Stimulated activated CD8-positive, alpha-beta memory T cell treated with anti-CD3 and anti-CD28 coated beads, Interleukin-2, amount 100 ng/mL, for 1 hour (primary cell): Measurements from ENCODE around the gene NRXN3.
"Not testable (repeated sequence)": the region's sequence is repeated elsewhere in the genome, so short reads cannot be mapped to it uniquely, and the experiment has no call there.

Experiments used
- DNase-seq, 2 donors: peaks; one replicate each; pipeline ENCODE4 v3.0.0-alpha.2; 2020; ENCODE audit warnings: low read depth in 2 of 2

Gene NRXN3

DNA sequence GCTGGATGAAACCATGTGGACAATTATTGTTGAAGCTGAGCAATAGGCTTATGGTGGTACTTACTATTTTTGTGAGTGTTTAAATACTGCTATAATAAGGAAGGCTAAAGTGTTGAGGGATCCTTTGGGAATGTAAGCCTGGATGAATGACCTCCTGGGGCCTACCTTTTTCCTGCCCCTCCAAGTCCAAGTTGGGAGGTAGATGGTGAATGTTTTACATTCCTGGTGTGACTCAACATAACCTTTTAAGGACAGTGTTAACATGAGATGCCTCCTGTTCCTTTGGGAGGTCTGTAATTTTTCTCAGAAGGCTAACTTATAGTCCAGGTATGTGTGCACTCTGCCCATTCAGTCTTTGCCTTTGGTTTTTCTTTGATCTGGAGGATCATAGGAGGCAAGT is 315.9 kb downstream of the NRXN3 start:
- no peak for DNase-seq

DNA sequence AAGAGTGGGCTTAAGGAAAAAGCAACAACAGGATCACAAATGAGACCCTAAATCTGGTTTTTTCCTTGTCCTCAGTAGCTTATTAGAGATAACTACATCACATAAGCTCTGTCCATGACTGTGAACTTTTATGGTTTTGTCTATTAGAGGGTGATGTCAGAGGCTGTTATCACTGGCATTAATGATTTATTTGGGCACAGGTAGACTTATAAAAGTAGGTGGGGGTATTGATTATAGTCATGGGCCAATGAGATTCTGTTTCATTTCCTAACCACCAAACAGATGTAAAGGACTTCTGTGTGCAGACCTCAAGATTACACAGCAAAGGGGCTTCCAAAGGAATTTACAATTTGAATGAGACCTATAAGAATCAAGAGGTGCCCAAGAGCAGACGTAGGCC is 316.4 kb downstream of the NRXN3 start:
- no peak for DNase-seq

GRCh38 chr14:78487573-78487972 is 317.4 kb downstream of the NRXN3 start:
- DNase-seq: not testable (repeated sequence)

DNA sequence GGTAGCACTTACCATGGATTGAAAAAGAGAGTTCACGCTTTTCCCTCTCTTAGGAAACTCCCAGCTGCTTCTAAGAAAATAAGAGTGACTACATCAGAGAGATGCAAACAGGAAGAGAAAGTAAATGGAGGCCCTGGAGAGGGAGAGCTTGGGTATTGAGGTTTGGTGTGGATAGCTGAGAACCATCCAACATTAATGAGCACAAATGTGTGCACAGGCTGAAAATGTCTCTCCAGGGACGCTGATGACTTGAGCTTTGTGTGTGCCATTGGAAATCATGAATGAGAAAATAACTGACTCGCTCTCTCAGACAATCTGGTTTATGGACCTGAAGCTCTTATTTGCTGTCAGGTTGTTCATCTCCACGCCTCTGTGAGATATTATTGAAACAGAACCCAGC is 318.8 kb downstream of the NRXN3 start:
- no peak for DNase-seq

GRCh38 chr14:78491048-78491447 is 320.9 kb downstream of the NRXN3 start:
- no peak for DNase-seq

- DNase-seq: no peak
These were observed 328.0 kb downstream of the NRXN3 start for GRCh38 chr14:78498062-78498595.

- no peak for DNase-seq
These were observed 331.7 kb downstream of the NRXN3 start for GRCh38 chr14:78501909-78502308.

- DNase-seq: no peak
These were observed 337.9 kb downstream of the NRXN3 start for GRCh38 chr14:78508023-78508422.

DNA sequence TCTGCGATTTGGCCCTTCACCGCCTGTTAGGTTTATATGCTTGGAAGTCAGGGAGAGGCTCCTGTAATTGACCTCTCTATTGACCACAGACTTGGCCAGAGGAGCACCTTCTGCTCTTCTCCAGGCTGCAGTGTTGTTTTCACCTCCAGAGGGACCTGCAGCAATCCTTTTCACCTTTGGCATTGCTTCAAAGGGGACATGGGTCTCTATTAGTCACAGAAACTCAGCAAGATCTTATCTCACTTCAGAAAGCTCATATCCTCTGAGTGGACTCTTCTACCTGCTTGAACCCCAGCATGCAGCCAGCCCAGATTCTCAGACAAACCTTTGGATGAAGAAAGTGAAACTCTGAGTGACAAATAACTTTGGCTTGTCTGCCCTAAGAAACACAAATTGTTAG is 339.3 kb downstream of the NRXN3 start:
- no peak for DNase-seq

- no peak for DNase-seq
These were observed 341.8 kb downstream of the NRXN3 start for GRCh38 chr14:78512021-78512420.

DNA sequence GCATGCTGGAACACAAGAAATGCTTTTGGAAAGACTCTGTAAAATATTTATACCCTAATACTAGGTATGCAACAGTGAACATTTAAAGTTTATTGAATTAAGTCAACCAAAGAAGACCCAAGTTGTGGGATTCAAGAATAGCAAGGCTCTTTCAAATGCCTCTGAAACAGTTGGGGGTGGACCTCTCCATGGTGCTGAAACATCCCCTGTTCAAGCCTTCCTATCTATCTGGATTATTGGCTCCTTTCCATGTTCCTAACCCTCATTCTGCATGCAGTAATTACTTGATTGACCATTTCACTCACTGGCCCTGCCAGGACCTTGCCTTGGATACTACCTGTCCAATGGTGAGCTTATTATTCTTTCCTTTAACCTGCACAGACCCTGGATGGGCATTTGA is 349.7 kb downstream of the NRXN3 start:
- no peak for DNase-seq

DNA sequence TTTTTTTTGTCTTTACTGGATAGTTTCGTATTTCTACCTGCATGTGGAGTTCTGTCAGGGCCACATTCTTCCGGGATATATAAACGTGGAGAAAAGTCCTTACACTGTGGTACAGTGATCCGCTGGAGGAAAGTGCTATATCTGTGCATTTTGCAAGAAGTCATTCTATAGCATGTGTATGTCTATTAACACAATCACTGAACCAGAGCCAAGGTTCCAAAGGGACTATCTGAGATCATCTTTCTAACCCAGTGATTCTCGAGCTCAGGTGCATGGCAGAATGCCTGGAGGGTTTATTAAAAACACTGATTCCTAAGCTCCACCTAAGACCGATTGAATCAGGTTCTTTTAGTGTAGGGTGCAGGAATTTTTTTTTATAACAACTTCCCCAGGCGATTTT is 354.0 kb downstream of the NRXN3 start:
- no peak for DNase-seq

DNA sequence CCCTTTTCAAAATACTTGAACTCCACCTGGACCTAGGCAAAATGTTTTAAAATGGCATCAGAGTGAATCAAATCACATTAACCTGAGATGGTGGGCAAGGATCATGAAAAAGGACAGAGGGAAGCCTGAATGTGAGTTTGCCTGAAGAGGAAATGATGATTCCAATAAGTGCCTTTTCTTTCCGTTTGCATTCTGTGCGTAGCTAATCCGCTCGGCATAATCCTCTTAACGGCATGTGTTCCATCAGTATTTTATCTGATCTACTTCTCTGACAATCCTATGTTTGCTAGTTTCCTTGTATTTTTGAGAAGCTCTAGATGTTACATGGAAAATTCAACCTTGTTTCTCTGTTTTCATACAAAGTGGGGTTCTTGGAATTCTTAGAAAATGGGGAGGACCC is 354.6 kb downstream of the NRXN3 start:
- no peak for DNase-seq

GRCh38 chr14:78530078-78530477 is 359.9 kb downstream of the NRXN3 start:
- DNase-seq: no peak

DNA sequence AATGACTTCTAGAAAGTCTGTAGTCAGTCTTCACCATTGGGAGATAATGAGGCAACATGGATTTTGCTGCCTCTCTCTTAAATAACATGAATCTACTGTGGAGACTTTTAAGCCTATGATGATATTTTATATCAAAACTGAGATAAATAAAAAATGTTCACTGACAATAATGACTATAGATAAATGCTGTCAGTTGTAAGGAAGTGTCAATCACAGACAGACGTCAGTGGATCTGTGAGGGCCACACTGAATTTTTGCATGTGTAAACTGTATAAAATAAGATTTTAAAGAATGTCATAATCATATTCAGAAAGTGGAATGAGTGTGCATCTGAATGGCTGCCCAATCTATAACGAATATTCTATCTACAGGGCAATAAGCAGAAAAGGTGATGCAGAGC is 364.0 kb downstream of the NRXN3 start:
- DNase-seq: no peak

DNA sequence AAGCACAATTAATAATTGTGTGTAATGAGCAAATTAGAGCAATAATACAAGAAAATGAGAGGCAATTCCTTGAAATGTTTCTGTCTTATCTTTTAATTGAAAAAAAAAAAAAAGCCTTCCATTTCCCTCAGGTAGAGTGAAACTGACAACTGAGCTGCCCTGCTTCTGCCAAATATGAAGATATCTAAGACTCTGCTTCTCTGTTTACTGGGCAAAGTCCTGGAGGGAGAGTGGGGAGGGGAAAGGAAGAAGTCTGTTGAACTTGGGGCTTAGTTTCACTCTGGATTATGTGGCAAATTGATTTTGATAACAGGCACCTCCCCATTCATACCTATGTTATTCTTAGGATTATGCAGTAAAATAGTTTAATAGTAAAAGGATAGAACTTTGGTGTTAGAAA is 364.9 kb downstream of the NRXN3 start:
- no peak for DNase-seq

DNA sequence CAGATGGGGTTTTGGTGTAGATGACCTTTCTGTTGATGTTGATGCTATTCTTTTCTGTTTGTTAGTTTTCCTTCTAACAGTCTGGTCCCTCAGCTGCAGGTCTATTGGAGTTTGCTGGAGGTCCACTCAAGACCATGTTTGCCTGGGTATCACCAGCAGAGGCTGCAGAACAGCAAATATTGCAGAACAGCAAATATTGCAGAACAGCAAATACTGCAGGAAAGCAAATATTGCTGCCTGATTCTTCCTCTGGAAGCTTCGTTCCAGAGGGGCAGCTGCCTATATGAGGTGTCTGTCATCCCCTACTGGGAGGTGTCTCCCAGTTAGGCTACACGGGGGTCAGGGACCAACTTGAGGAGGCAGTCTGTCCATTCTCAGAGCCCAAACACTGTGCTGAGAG is 371.6 kb downstream of the NRXN3 start:
- not testable (repeated sequence) for DNase-seq

GRCh38 chr14:78543433-78543832 is 373.3 kb downstream of the NRXN3 start:
- no peak for DNase-seq

DNA sequence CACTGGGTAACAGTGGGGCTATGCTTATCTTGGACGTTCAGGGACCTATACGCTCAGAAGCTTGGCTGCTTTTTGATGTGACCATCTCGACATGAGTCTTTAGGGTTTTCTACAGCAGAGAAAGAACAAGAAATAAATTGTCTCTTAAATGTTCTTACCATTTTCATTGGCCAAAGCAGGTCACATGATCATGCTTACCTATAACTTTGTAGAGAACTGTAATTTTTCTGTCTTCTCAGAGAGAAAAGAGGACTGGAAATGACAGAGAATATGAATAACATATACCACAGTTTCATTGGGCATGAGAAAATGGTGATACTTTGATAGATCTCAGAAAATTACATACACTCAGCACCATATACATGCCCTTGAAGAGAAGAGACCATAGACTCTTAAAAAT is 390.9 kb downstream of the NRXN3 start:
- no peak for DNase-seq

DNA sequence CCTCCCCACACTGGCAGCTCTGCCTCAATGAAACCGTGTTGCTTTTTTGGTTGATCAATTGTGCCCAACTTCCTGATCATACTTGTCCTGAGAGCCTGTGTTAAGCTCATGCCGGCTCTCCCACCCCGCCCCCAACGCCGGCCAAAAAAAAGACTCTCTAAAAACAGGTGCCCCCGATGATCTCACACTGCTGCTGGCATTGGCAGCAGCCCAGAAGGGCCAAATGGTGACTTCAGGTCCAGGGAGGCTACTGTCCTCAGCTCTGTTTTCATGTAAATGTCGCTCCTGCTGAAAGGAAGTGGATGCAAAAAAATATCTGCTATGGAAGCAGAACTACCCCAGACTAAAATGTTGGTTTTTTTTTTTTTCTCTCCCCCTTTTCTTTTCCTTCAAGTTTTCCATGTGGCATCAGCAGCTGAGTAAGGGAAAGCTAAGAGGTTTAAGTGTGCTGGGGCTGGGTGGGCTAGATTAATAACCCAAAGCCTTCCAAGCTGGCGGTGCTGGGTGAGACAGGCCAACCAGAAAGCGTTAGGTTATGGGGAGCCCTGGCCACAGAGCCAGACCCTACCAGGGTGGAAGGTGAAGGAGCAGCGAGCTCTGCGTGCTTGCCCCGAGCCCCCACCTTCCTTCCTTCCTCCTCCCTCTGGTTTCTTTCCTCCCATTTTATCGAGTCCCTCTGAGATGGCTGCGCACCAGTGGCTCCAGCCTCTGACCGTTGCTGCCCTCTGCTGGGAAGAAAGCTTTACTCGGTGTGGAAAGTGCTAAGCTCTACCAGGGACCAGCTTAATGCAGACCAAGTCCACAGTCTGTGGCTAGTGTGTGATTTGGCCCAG is 396.1 kb downstream of the NRXN3 start:
- DNase-seq: peak in 1 of 2 donors; percentile 4

DNA sequence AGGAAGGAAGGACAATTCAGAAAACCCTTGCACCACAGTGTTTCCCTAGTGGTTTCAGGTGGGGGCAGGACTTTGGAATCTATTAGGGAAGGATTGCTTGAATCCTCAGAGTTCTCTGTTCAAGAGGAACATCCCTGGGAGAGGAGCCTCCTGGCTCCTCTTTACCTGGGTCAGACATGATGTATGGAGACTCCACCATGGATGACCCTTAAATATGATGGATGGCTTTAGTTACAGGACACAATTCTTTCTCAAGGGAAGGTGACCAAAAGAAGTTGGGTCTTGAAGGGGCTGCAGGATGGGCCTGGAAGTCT is 396.6 kb downstream of the NRXN3 start:
- no peak for DNase-seq

DNA sequence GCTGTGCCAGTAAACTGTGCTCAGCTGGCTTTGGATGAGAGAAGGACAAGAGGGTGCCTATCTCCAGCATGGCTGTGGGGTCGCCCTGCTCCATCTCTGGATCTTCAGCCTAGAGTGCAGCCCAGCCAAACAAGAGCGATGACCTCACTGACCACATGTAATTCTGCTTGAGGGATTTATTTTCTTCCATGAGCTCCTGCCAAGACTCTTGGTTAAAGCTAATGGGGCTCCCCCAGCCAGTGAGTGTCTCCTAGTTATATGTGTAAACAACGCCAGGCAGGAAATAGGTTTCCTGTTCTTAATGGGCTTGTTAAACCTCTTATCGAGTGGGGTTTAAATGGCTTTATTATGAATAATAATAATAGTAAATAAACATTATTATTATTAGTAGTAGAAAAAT is 397.2 kb downstream of the NRXN3 start:
- no peak for DNase-seq

DNA sequence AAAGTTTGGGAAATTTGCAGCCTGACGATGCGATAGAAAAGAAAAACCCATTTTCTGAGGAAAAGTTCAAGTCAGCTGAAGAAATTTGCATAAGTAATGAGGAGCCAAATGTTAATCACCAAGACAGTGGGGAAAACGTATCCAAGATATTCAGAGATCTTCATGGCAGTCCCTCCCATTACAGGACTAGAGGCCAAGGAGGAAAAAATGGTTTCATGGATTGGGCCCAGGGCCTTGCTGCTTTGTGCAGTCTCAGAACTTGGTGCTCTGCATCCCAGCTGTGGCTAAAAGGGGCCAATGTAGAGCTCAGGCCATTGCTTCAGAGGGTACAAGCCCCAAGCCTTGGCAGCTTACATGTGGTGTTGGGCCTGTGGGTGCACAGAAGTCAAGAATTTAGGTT is 403.6 kb downstream of the NRXN3 start:
- DNase-seq: not testable (repeated sequence)
